ENCODE data around the gene RSL1D1. TPM values are rescaled to one million over a fixed set of nuclear protein-coding genes. Genes with fewer than 3 reads are reported as not detected.
A peak's percentile ranks its signal among the peaks of the same experiment; 100 is the strongest.

Gene RSL1D1
- polyA plus RNA-seq, 1 of the 3 experiments (the other 2 are of a cell fraction): 38.0 TPM

DNA sequence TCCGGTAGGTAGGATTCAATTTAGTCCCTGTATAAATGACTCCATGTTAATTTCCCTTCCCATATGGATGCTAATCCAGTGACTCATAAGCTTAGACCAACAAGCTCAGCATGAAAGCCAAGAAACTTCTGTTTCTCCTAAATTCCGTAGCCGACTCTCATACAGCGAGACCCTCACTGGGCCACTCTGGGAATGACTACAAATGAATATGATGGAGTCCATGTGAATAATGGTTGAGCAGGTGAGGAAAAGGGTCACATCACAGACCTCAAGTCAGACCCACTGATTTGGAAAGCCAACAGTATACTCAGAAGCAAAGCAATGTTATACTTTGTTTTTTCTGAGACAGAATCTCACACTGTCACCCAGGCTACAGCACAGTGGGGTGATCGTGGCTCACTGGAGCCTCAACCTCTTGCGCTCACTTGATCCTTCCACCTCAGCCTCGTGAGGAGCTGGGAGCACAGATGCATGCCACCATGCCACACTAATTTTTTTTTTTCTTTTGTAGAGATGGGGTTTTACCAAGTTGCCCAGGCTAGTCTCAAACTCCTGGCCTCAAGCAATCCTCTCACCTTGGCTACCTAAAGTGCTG is 14.6 kb downstream of the RSL1D1 start:
- H3K9me2 ChIP-seq: no peaks in the 10 kb centered on the region
- ChIA-PET CTCF (no interaction called here), POLR2A (no interaction called here)
- H3F3A ChIP-seq (replicated peaks; ENCODE audit: insufficient read depth): peaks cover 38% of the 10 kb centered on the region
- no peaks in the 10 kb centered on the region for H3K27me3 ChIP-seq (ENCODE audit: insufficient read depth)
- H2AFZ ChIP-seq (ENCODE audit: low read depth): no peak overlapping the region
- no peaks in the 10 kb centered on the region for H3K79me2 ChIP-seq (ENCODE audit: insufficient read depth)
- TF ChIP-seq SMC3 (IDR thresholded peaks at IDR 0.05; ENCODE audit: low read depth, low read length) (no peak), JUND (IDR thresholded peaks at IDR 0.05) (peak; percentile 52), NRF1 (IDR thresholded peaks at IDR 0.05; ENCODE audit: low read depth, low read length) (no peak), FOSL2 (IDR thresholded peaks at IDR 0.05; ENCODE audit: borderline replicate concordance, low read depth) (peak; percentile 61; the same call in 1 of the 2 replicates), EP300 (IDR thresholded peaks at IDR 0.05; ENCODE audit: borderline replicate concordance in 1 of 2, low read depth in 1 of 2, low read length in 1 of 2) (no peak)
- TF ChIP-seq, protein P1, sequence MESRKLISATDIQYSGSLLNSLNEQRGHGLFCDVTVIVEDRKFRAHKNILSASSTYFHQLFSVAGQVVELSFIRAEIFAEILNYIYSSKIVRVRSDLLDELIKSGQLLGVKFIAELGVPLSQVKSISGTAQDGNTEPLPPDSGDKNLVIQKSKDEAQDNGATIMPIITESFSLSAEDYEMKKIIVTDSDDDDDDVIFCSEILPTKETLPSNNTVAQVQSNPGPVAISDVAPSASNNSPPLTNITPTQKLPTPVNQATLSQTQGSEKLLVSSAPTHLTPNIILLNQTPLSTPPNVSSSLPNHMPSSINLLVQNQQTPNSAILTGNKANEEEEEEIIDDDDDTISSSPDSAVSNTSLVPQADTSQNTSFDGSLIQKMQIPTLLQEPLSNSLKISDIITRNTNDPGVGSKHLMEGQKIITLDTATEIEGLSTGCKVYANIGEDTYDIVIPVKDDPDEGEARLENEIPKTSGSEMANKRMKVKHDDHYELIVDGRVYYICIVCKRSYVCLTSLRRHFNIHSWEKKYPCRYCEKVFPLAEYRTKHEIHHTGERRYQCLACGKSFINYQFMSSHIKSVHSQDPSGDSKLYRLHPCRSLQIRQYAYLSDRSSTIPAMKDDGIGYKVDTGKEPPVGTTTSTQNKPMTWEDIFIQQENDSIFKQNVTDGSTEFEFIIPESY (IDR thresholded peaks at IDR 0.05; ENCODE audit: borderline replicate concordance, low read depth): no peak
- TF ChIP-seq, protein P2, sequence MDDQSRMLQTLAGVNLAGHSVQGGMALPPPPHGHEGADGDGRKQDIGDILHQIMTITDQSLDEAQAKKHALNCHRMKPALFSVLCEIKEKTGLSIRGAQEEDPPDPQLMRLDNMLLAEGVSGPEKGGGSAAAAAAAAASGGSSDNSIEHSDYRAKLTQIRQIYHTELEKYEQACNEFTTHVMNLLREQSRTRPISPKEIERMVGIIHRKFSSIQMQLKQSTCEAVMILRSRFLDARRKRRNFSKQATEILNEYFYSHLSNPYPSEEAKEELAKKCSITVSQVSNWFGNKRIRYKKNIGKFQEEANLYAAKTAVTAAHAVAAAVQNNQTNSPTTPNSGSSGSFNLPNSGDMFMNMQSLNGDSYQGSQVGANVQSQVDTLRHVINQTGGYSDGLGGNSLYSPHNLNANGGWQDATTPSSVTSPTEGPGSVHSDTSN (IDR thresholded peaks at IDR 0.05): peak; percentile 11; the same call in 1 of the 2 replicates
- H3K36me3 ChIP-seq (replicated peaks in 1 of 2; ENCODE audit: control insufficient read depth in 1 of 2, insufficient read depth in 2 of 2, low read length in 1 of 2): peaks cover 30 to 47% of the 10 kb centered on the region in 2 experiments
- H3K9ac ChIP-seq: no peak overlapping the region
- H3K4me3 ChIP-seq (ENCODE audit: low read depth in 2 of 2, low read length in 1 of 2): no peak overlapping the region
- H3K27ac ChIP-seq (ENCODE audit: low read depth in 2 of 2, low read length in 1 of 2): peak overlapping the region; percentile 66 to 75
- DNase-seq: no peak
- H3K4me2 ChIP-seq: peak overlapping the region; percentile 15; the same call in 1 of the 2 replicates
- H3K4me1 ChIP-seq (ENCODE audit: control insufficient read depth in 1 of 2, insufficient read depth in 2 of 2, low read depth in 1 of 2, low read length in 1 of 2): peaks cover 2 to 5% of the 10 kb centered on the region in 2 experiments; a peak in 3 of 4 replicates
- no peaks in the 10 kb centered on the region for H3K9me3 ChIP-seq
- 68% methylated on average over 7 of the region's 7 CpGs for WGBS (ENCODE audit: low lambda C conversion rate)
- H4K20me1 ChIP-seq (ENCODE audit: insufficient read depth): peaks cover 9% of the 10 kb centered on the region; the same call in 1 of the 2 replicates

DNA sequence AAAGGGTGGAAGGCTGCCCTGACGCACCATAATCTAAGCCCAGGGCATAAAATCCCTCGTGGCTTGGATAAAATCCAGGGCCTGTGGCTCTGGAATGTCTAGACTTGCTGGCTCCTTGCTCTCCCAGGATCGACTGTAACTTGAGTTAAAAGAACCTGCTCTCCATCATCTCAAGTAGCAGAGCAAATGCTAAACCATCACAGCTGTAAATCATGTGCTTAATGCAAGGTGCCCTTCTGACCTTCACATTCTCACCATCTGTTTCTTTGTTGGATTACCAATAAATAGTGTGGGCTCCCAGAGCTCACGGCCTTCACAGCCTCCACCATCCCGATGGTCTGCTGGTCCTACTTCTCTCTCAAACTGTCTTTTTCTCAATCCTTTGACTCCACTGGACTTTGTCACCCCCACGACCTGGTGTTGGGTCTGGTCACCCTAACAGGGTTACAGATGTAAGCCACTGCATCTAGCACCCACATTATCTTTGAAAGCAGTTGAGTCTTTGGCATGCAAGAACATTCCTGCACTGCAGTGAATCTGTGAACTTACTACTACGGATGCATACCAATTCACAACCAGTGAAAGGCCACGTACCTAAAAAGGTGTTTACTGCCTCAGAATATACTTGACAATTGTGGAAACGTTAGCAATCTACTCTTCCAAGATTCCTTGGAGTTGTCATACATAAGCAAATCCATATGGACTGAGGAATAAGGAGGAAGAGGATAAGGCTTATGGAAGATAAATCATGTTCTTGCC is 15.3 kb downstream of the RSL1D1 start:
- Histone ChIP-seq H3K9me3 (no peaks in the 10 kb centered on the region), H3K27ac (ENCODE audit: low read depth in 2 of 2, low read length in 1 of 2) (peak overlapping the region; percentile 66 to 75), H3K36me3 (replicated peaks in 1 of 2; ENCODE audit: control insufficient read depth in 1 of 2, insufficient read depth in 2 of 2, low read length in 1 of 2) (peaks cover 23 to 41% of the 10 kb centered on the region in 2 experiments), H3K4me1 (ENCODE audit: control insufficient read depth in 1 of 2, insufficient read depth in 2 of 2, low read depth in 1 of 2, low read length in 1 of 2) (peaks cover 2 to 5% of the 10 kb centered on the region in 2 experiments; a peak in 3 of 4 replicates), H3F3A (replicated peaks; ENCODE audit: insufficient read depth) (peaks cover 38% of the 10 kb centered on the region), H4K20me1 (ENCODE audit: insufficient read depth) (peaks cover 9% of the 10 kb centered on the region; the same call in 1 of the 2 replicates), H3K9ac (no peak overlapping the region; the same call in 1 of the 2 replicates), H3K4me2 (peak overlapping the region; percentile 15; the same call in 1 of the 2 replicates), H3K79me2 (ENCODE audit: insufficient read depth) (no peaks in the 10 kb centered on the region), H3K4me3 (ENCODE audit: low read depth in 2 of 2, low read length in 1 of 2) (no peak overlapping the region), H3K9me2 (no peaks in the 10 kb centered on the region), H3K27me3 (ENCODE audit: insufficient read depth) (no peaks in the 10 kb centered on the region), H2AFZ (ENCODE audit: low read depth) (no peak overlapping the region)
- 30% methylated on average over 8 of the region's 9 CpGs for WGBS (ENCODE audit: low lambda C conversion rate)
- no peak for DNase-seq
- ChIA-PET CTCF (no interaction called here), POLR2A (interaction anchor here (0.6 kb wide), 1 partner anchor 9 kb away, joined by 8 read pairs; no protein-coding TSS in a partner anchor)
- TF ChIP-seq FOSL2 (IDR thresholded peaks at IDR 0.05; ENCODE audit: borderline replicate concordance, low read depth): no peak
- TF ChIP-seq, protein P3, sequence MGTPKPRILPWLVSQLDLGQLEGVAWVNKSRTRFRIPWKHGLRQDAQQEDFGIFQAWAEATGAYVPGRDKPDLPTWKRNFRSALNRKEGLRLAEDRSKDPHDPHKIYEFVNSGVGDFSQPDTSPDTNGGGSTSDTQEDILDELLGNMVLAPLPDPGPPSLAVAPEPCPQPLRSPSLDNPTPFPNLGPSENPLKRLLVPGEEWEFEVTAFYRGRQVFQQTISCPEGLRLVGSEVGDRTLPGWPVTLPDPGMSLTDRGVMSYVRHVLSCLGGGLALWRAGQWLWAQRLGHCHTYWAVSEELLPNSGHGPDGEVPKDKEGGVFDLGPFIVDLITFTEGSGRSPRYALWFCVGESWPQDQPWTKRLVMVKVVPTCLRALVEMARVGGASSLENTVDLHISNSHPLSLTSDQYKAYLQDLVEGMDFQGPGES (IDR thresholded peaks at IDR 0.05; ENCODE audit: low read depth, low read length): no peak
- TF ChIP-seq TEAD4 (IDR thresholded peaks at IDR 0.05; ENCODE audit: borderline replicate concordance, insufficient read depth): no peak
- TF ChIP-seq, protein P2 (IDR thresholded peaks at IDR 0.05): peak; percentile 13; the same call in 1 of the 2 replicates
- peak; percentile 62 for TF ChIP-seq TCF12 (IDR thresholded peaks at IDR 0.05)
- no peak for TF ChIP-seq GABPA (IDR thresholded peaks at IDR 0.05; ENCODE audit: low read depth)
- no peak for TF ChIP-seq SIN3A (IDR thresholded peaks at IDR 0.05; ENCODE audit: borderline replicate concordance, low read depth, low read length)
- TF ChIP-seq MXI1 (IDR thresholded peaks at IDR 0.05; ENCODE audit: low read depth, low read length): no peak
- peak; percentile 49; the same call in 1 of the 2 replicates for TF ChIP-seq POLR2AphosphoS5 (IDR thresholded peaks at IDR 0.05; ENCODE audit: low read depth, low read length)
- no peak for TF ChIP-seq RAD21 (IDR thresholded peaks at IDR 0.05; ENCODE audit: low read length)
- no peak for TF ChIP-seq GATA2 (CRISPR knock-in tag; IDR thresholded peaks at IDR 0.05)
- TF ChIP-seq SMC3 (IDR thresholded peaks at IDR 0.05; ENCODE audit: low read depth, low read length): no peak
- TF ChIP-seq, protein P4, sequence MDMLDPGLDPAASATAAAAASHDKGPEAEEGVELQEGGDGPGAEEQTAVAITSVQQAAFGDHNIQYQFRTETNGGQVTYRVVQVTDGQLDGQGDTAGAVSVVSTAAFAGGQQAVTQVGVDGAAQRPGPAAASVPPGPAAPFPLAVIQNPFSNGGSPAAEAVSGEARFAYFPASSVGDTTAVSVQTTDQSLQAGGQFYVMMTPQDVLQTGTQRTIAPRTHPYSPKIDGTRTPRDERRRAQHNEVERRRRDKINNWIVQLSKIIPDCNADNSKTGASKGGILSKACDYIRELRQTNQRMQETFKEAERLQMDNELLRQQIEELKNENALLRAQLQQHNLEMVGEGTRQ (IDR thresholded peaks at IDR 0.05; ENCODE audit: borderline replicate concordance, low read depth, low read length): no peak
- TF ChIP-seq EP300 (IDR thresholded peaks at IDR 0.05; ENCODE audit: borderline replicate concordance in 1 of 2, low read depth in 1 of 2, low read length in 1 of 2): no peak
- no peak for TF ChIP-seq RFX5 (IDR thresholded peaks at IDR 0.05; ENCODE audit: low read length)
